HUDEP-2 (cell line): ENCODE measurements around the gene ADGRL2.

Experiments used
- DNase-seq, 76 experiments: peaks; one replicate each; lab custom pipeline; 2025; ENCODE audit not compliant: unreplicated experiment in 76 of 76; lab: John Stamatoyannopoulos, UW

ADGRL2 gene

GRCh38 chr1:81805537-81806431 is 5.0 kb downstream of the ADGRL2 start:
- no peak for DNase-seq

- DNase-seq = no peak
These were observed 5.7 kb downstream of the ADGRL2 start for GRCh38 chr1:81806432-81806770.

- DNase-seq = no peak
These were observed 8.0 kb downstream of the ADGRL2 start for GRCh38 chr1:81808760-81809159.

GRCh38 chr1:81809808-81810207 is 9.1 kb downstream of the ADGRL2 start:
- no peak for DNase-seq

- no peak for DNase-seq
These were observed 11.1 kb downstream of the ADGRL2 start for GRCh38 chr1:81811757-81812371.

- DNase-seq = no peak
These were observed 12.0 kb downstream of the ADGRL2 start for GRCh38 chr1:81812712-81813111.

- DNase-seq = no peak
These were observed 13.0 kb downstream of the ADGRL2 start for GRCh38 chr1:81813691-81814090.

GRCh38 chr1:81819613-81820012 is 18.9 kb downstream of the ADGRL2 start:
- DNase-seq = no peak

- no peak for DNase-seq
These were observed 20.0 kb downstream of the ADGRL2 start for GRCh38 chr1:81820765-81821164.

- no peak for DNase-seq
These were observed 22.3 kb downstream of the ADGRL2 start for GRCh38 chr1:81823082-81823481.

- DNase-seq = no peak
These were observed 24.0 kb downstream of the ADGRL2 start for GRCh38 chr1:81824759-81825158.

- DNase-seq = no peak
These were observed 27.2 kb downstream of the ADGRL2 start for GRCh38 chr1:81827942-81828341.

GRCh38 chr1:81832573-81832972 is 31.8 kb downstream of the ADGRL2 start:
- DNase-seq = no peak

GRCh38 chr1:81833722-81834121 is 33.0 kb downstream of the ADGRL2 start:
- DNase-seq = no peak

GRCh38 chr1:81834268-81834667 is 33.5 kb downstream of the ADGRL2 start:
- DNase-seq = no peak

GRCh38 chr1:81834921-81835698 is 34.4 kb downstream of the ADGRL2 start:
- DNase-seq = no peak

GRCh38 chr1:81836007-81836626 is 35.4 kb downstream of the ADGRL2 start:
- DNase-seq = no peak

- DNase-seq = no peak
These were observed 38.0 kb downstream of the ADGRL2 start for GRCh38 chr1:81838600-81839218.

- DNase-seq = no peak
These were observed 40.1 kb downstream of the ADGRL2 start for GRCh38 chr1:81840805-81841204.

- no peak for DNase-seq
These were observed 41.1 kb downstream of the ADGRL2 start for GRCh38 chr1:81841795-81842194.

- no peak for DNase-seq
These were observed 43.7 kb downstream of the ADGRL2 start for GRCh38 chr1:81844477-81844876.
